HG03108 (cell line): Measurements from ENCODE around the gene ATXN2.
"Not testable (repeated sequence)": the region's sequence is repeated elsewhere in the genome, so short reads cannot be mapped to it uniquely, and the experiment has no call there.

ENCODE experiments used
- ATAC-seq: cut with Tn5 transposase; IDR thresholded peaks from one replicate; pipeline ENCODE4 v1.9.1; 2021; ENCODE audit warnings: moderate library complexity; ENCODE audit not compliant: unreplicated experiment

The ATXN2 gene

GRCh38 chr12:111406474-111407376 lies 192.4 kb downstream of the ATXN2 start:
- ATAC-seq: no peak

GRCh38 chr12:111405859-111406473 lies 193.1 kb downstream of the ATXN2 start, which contains the start of gene SH2B3:
Gene SH2B3, plus strand, starts transcription at chr12:111405923. Its CDS starts 12,223 bp downstream, at chr12:111418146.
- peak; percentile 5 for ATAC-seq

GRCh38 chr12:111405149-111405858 lies 193.8 kb downstream of the ATXN2 start:
- ATAC-seq: peak; percentile 44

- ATAC-seq: peak; percentile 2
These were observed 194.6 kb downstream of the ATXN2 start for GRCh38 chr12:111404362-111405148.

DNA sequence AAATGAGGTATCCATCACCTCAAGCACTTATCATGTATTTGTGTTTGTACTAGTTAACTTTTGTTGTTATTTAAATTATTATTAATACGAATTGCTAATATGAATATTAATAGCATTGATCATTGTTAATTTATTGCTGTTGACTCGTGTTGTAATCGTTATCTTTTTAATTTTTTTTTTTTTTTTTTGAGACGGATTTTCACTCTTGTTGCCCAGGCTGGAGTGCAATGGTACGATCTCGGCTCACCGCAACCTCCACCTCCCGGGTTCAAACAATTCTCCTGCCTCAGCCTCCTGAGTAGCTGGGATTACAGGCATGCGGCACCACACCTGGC lies 196.7 kb downstream of the ATXN2 start:
- not testable (repeated sequence) for ATAC-seq
